Measurements from ENCODE around the gene USP25.

- no peak for TF ChIP-seq CTCF (IDR thresholded peaks at IDR 0.05)
- TF ChIP-seq ZFX (IDR thresholded peaks at IDR 0.05; ENCODE audit: borderline replicate concordance) = no peak
Measured at GRCh38 chr21:15831497-15831896, 101.7 kb downstream of the USP25 start.

Measured in 22Rv1 (cell line).